SK-N-SH treated with all-trans-retinoic acid at 6 μM for 48 hours (cell line): ENCODE measurements around the gene PLA2G4C.

Experiments
- ATAC-seq: fragments of 200-7000 bp; cut with Tn5 transposase; 3 replicates; pipeline ENCODE4 v1.9.1; 2020; ENCODE audit warnings: mild to moderate bottlenecking, moderate library complexity
- ARNTL ChIP-seq: fragments of 450-650 bp; formaldehyde crosslinking; IDR thresholded peaks from 2 replicates; pipeline ENCODE4 v1.5.0; 2020; ENCODE audit warnings: low read depth, mild to moderate bottlenecking, moderate library complexity, borderline replicate concordance
- BACH2 ChIP-seq: fragments of 250-450 bp; sonication (Bioruptor Pico); IDR thresholded peaks from 2 replicates; pipeline ENCODE4 v1.9.0; 2021; ENCODE audit warnings: mild to moderate bottlenecking, borderline replicate concordance
- CSDC2 ChIP-seq: fragments of 250-450 bp; sonication (Bioruptor Pico); IDR thresholded peaks from 2 replicates; pipeline ENCODE4 v1.5.0; 2020; ENCODE audit warnings: mild to moderate bottlenecking, moderate library complexity
- CSRNP3 ChIP-seq: fragments of 250-450 bp; sonication (Bioruptor Pico); IDR thresholded peaks from 2 replicates; pipeline ENCODE4 v1.5.1; 2021; ENCODE audit warnings: mild to moderate bottlenecking, moderate library complexity
- ESRRG ChIP-seq: fragments of 250-450 bp; sonication (Bioruptor Pico); IDR thresholded peaks from 2 replicates; pipeline ENCODE4 v1.6.1; 2021; ENCODE audit warnings: mild to moderate bottlenecking
- GLIS3 ChIP-seq: fragments of 250-450 bp; sonication (Bioruptor Pico); IDR thresholded peaks from 2 replicates; pipeline ENCODE4 v1.5.0; 2020; ENCODE audit warnings: mild to moderate bottlenecking, moderate library complexity
- ISL1 ChIP-seq: fragments of 250-450 bp; sonication (Bioruptor Pico); IDR thresholded peaks from 2 replicates; pipeline ENCODE4 v2.1.2; 2022; ENCODE audit warnings: mild to moderate bottlenecking, moderate library complexity
- OSR1 ChIP-seq: fragments of 250-450 bp; sonication (Bioruptor Pico); IDR thresholded peaks from 2 replicates; pipeline ENCODE4 v1.8.0; 2022; ENCODE audit warnings: moderate library complexity, mild to moderate bottlenecking, inconsistent platforms
- PPARA ChIP-seq: fragments of 250-450 bp; sonication (Bioruptor Pico); IDR thresholded peaks from 2 replicates; pipeline ENCODE4 v1.5.0; 2020; ENCODE audit warnings: mild to moderate bottlenecking, borderline replicate concordance
- RARB ChIP-seq: fragments of 250-450 bp; sonication (Bioruptor Pico); IDR thresholded peaks from 2 replicates; pipeline ENCODE4 v1.8.0; 2021; ENCODE audit warnings: mild to moderate bottlenecking, moderate library complexity
- SNAI2 ChIP-seq: fragments of 250-450 bp; sonication (Bioruptor Pico); IDR thresholded peaks from 2 replicates; pipeline ENCODE4 v1.5.0; 2020; ENCODE audit warnings: mild to moderate bottlenecking, moderate library complexity
- TCF4 ChIP-seq: fragments of 250-450 bp; sonication (Bioruptor Pico); IDR thresholded peaks from 2 replicates; pipeline ENCODE4 v1.8.0; 2021; ENCODE audit warnings: mild to moderate bottlenecking, moderate library complexity, borderline replicate concordance
- ZC3H10 ChIP-seq: fragments of 250-450 bp; sonication (Bioruptor Pico); IDR thresholded peaks from 2 replicates; pipeline ENCODE4 v1.5.1; 2021; ENCODE audit warnings: mild to moderate bottlenecking, moderate library complexity
- ZFP30 ChIP-seq: fragments of 450-650 bp; formaldehyde crosslinking; IDR thresholded peaks from 2 replicates; pipeline ENCODE4 v1.5.0; 2022; ENCODE audit warnings: mild to moderate bottlenecking, moderate library complexity
- ZNF565 ChIP-seq: fragments of 450-650 bp; formaldehyde crosslinking; conservative IDR thresholded peaks from 2 replicates; pipeline ENCODE4 v1.5.0; 2020; ENCODE audit warnings: low read depth, mild to moderate bottlenecking, moderate library complexity
- ZNF8 ChIP-seq: fragments of 450-650 bp; formaldehyde crosslinking; IDR thresholded peaks from 2 replicates; pipeline ENCODE4 v1.5.0; 2020; ENCODE audit warnings: mild to moderate bottlenecking, moderate library complexity
- TF ChIP-seq, protein P1 (sequence below): fragments of 250-450 bp; sonication (Bioruptor Pico); IDR thresholded peaks from 2 replicates; pipeline ENCODE4 v1.5.0; 2020; ENCODE audit warnings: mild to moderate bottlenecking, moderate library complexity
- TF ChIP-seq, protein P2 (sequence below): fragments of 250-450 bp; sonication (Bioruptor Pico); IDR thresholded peaks from 2 replicates; pipeline ENCODE4 v1.5.1; 2020; ENCODE audit warnings: low read depth, mild to moderate bottlenecking, moderate library complexity
- TF ChIP-seq, protein P3 (sequence below): fragments of 250-450 bp; sonication (Bioruptor Pico); IDR thresholded peaks from 2 replicates; pipeline ENCODE4 v1.8.0; 2020; ENCODE audit warnings: mild to moderate bottlenecking, moderate library complexity, borderline replicate concordance

The PLA2G4C gene

DNA sequence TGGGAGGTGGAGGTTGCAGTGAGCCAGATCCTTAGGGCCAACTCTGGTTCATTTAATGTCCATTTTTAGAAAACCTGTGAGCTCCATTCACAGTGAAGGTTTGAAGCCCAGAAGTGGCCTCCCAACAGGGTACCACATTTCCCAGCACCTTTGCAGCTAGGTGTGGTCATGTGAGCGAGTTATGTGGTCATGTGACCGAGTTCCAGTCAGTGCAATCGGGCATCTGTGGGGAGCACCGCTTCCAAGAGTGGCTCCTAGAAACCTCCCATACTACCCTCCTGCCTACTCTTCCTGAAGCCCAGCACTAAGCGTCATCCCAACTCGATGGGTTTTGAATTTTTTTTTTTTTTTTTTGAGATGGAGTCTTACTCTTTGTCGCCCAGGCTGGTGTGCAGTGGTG is 663 bp upstream of the PLA2G4C start (continued):
- TF ChIP-seq BACH2 (CRISPR knock-in tag): no peak
- no peak for TF ChIP-seq RARB (CRISPR knock-in tag)
- TF ChIP-seq ZNF8 (CRISPR knock-in tag): no peak
- TF ChIP-seq, protein P1, sequence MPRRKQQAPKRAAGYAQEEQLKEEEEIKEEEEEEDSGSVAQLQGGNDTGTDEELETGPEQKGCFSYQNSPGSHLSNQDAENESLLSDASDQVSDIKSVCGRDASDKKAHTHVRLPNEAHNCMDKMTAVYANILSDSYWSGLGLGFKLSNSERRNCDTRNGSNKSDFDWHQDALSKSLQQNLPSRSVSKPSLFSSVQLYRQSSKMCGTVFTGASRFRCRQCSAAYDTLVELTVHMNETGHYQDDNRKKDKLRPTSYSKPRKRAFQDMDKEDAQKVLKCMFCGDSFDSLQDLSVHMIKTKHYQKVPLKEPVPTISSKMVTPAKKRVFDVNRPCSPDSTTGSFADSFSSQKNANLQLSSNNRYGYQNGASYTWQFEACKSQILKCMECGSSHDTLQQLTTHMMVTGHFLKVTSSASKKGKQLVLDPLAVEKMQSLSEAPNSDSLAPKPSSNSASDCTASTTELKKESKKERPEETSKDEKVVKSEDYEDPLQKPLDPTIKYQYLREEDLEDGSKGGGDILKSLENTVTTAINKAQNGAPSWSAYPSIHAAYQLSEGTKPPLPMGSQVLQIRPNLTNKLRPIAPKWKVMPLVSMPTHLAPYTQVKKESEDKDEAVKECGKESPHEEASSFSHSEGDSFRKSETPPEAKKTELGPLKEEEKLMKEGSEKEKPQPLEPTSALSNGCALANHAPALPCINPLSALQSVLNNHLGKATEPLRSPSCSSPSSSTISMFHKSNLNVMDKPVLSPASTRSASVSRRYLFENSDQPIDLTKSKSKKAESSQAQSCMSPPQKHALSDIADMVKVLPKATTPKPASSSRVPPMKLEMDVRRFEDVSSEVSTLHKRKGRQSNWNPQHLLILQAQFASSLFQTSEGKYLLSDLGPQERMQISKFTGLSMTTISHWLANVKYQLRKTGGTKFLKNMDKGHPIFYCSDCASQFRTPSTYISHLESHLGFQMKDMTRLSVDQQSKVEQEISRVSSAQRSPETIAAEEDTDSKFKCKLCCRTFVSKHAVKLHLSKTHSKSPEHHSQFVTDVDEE (CRISPR knock-in tag): no peak
- TF ChIP-seq, protein P2, sequence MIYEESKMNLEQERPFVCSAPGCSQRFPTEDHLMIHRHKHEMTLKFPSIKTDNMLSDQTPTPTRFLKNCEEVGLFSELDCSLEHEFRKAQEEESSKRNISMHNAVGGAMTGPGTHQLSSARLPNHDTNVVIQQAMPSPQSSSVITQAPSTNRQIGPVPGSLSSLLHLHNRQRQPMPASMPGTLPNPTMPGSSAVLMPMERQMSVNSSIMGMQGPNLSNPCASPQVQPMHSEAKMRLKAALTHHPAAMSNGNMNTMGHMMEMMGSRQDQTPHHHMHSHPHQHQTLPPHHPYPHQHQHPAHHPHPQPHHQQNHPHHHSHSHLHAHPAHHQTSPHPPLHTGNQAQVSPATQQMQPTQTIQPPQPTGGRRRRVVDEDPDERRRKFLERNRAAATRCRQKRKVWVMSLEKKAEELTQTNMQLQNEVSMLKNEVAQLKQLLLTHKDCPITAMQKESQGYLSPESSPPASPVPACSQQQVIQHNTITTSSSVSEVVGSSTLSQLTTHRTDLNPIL (CRISPR knock-in tag): no peak
- no peak for TF ChIP-seq CSDC2 (CRISPR knock-in tag)
- TF ChIP-seq, all 23 proteins: peak for 0

DNA sequence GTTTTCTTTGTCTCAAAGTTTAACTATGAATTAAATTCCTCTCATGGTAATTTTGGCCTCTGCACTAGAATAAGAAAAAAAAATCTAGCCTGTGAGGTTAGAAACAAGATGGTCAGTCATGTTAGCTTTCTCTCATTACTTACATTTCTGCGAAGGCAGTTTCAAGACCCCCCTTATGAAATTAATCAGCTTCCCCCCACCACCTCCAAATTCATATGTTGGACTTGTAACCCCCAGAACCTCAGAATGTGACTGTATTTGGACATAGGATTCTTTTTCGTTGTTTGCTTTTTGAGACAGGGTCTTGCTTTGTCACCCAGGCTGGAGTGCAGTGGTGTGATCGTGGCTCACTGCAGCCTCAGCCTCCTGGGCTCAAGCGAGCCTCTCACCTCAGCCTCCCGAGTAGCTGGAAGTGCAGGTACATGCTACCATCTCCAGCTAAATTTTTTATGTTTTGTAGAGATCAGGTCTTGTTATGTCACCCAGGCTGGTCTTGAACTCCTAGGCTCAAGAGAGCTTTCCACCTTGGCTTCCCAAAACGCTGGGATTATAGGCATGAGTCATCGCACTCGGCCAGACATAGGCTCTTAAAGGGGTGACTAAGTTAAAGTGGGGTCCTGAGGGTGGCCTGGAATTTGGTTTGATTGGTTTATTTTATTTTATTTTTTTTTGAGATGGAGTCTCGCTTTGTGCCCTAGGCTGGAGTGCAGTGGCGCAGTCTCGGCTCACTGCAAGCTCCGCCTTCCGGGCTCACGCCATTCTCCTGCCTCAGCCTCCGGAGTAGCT is 1.4 kb downstream of the PLA2G4C start:
- TF ChIP-seq RARB (CRISPR knock-in tag) (no peak), ZNF8 (CRISPR knock-in tag) (no peak), ZNF565 (CRISPR knock-in tag) (no peak), PPARA (CRISPR knock-in tag) (no peak), ZC3H10 (CRISPR knock-in tag) (no peak)
- TF ChIP-seq, protein P1 (CRISPR knock-in tag): no peak
- TF ChIP-seq, protein P3, sequence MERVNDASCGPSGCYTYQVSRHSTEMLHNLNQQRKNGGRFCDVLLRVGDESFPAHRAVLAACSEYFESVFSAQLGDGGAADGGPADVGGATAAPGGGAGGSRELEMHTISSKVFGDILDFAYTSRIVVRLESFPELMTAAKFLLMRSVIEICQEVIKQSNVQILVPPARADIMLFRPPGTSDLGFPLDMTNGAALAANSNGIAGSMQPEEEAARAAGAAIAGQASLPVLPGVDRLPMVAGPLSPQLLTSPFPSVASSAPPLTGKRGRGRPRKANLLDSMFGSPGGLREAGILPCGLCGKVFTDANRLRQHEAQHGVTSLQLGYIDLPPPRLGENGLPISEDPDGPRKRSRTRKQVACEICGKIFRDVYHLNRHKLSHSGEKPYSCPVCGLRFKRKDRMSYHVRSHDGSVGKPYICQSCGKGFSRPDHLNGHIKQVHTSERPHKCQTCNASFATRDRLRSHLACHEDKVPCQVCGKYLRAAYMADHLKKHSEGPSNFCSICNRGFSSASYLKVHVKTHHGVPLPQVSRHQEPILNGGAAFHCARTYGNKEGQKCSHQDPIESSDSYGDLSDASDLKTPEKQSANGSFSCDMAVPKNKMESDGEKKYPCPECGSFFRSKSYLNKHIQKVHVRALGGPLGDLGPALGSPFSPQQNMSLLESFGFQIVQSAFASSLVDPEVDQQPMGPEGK (CRISPR knock-in tag): no peak
- ATAC-seq: no peak

- ATAC-seq: no peak
- TF ChIP-seq, protein P1 (CRISPR knock-in tag): no peak
- no peak for TF ChIP-seq CSDC2 (CRISPR knock-in tag)
- no peak for TF ChIP-seq BACH2 (CRISPR knock-in tag)
- TF ChIP-seq ARNTL (CRISPR knock-in tag): no peak
- TF ChIP-seq, protein P3 (CRISPR knock-in tag): no peak
- TF ChIP-seq ZNF8 (CRISPR knock-in tag): no peak
- no peak for TF ChIP-seq ESRRG (CRISPR knock-in tag)
- no peak for TF ChIP-seq ISL1 (CRISPR knock-in tag)
- TF ChIP-seq PPARA (CRISPR knock-in tag): no peak
- no peak for TF ChIP-seq GLIS3 (CRISPR knock-in tag)
- no peak for TF ChIP-seq TCF4
- no peak for TF ChIP-seq ZFP30
- TF ChIP-seq SNAI2 (CRISPR knock-in tag): no peak
- TF ChIP-seq CSRNP3 (CRISPR knock-in tag): no peak
- no peak for TF ChIP-seq ZC3H10 (CRISPR knock-in tag)
- TF ChIP-seq OSR1: no peak
- TF ChIP-seq ZNF565 (CRISPR knock-in tag): no peak
- no peak for TF ChIP-seq RARB (CRISPR knock-in tag)
These were observed 6.7 kb downstream of the PLA2G4C start for GRCh38 chr19:48103922-48104321.
